Body of pancreas (tissue), 4 donors: ENCODE data around the gene SLC39A7. TPM values are rescaled to one million over a fixed set of nuclear protein-coding genes. Genes with fewer than 3 reads are reported as not detected.

Source experiments
- ATAC-seq: fragments of 150-250 bp; one replicate; pipeline ENCODE4 v1.9.1; 2016
- DNase-seq, 4 donors: peaks; one replicate each; pipeline ENCODE4 v3.0.0-alpha.2; 2019
- H3K27ac ChIP-seq, 4 donors: fragments of 200-600 bp; sonication (generic); 1 replicate in 3 of 4; 2 replicates in 1 of 4; pipeline versions ENCODE4 v1.5.1 to v1.6.1; 2016 to 2019; ENCODE audit warnings: mild to moderate bottlenecking in 1 of 4, mixed read lengths in 1 of 4, moderate library complexity in 1 of 4
- H3K27me3 ChIP-seq, 2 donors: fragments of 200-600 bp; sonication (generic); one replicate each; pipeline ENCODE4 v1.6.0; 2016; ENCODE audit warnings: mild to moderate bottlenecking in 1 of 2
- H3K36me3 ChIP-seq, 2 donors: fragments of 200-600 bp; sonication (generic); replicated peaks in 1 of 2; 2 replicates each; pipeline ENCODE4 v1.5.1; 2016; ENCODE audit warnings: low read depth in 2 of 2; ENCODE audit not compliant: insufficient read depth in 1 of 2
- H3K4me1 ChIP-seq: fragments of 200-600 bp; sonication (generic); one replicate; pipeline ENCODE4 v1.6.0; 2016
- H3K4me3 ChIP-seq, 2 donors: fragments of 200-600 bp; sonication (generic); 1 replicate in 1 of 2; 2 replicates in 1 of 2; pipeline ENCODE4 v1.5.1; 2016 to 2019
- H3K9me3 ChIP-seq, 3 donors: fragments of 200-600 bp; sonication (generic); 1 replicate in 2 of 3; 2 replicates in 1 of 3; pipeline ENCODE4 v1.5.1; 2016
- CTCF ChIP-seq, 7 experiments: fragments of 450-650 bp in 4 of 7; fragments of 200-600 bp in 3 of 7; sonication (generic) in 3 of 7; IDR thresholded peaks; one replicate each; pipeline ENCODE4 v1.5.1; 2016 to 2019; ENCODE audit warnings: antibody characterized with exemption in 7 of 7
- POLR2A ChIP-seq, 3 donors: fragments of 450-650 bp; IDR thresholded peaks; one replicate each; pipeline ENCODE4 v1.6.1; 2016; ENCODE audit warnings: antibody characterized with exemption in 3 of 3, mild to moderate bottlenecking in 2 of 3
- WGBS, 2 donors: methylation state at CpG; one replicate each; pipeline ENCODE4 v1.1.5; 2017; 5-methylcytosine and 5-hydroxymethylcytosine counted together
- intact Hi-C: fragments of 100-400 bp; cut with DNase I; formaldehyde crosslinking; loops from one replicate; pipeline ENCODE4 v1.15.1; 2023
- total RNA-seq, 2 donors: library from RNA; depleted of rRNA; stranded (reverse); fragments of >200 nt; gene quantifications; one replicate each; pipeline ENCODE4 v1.1.0, GENCODE V29; 2016

The SLC39A7 gene
- total RNA-seq, 2 donors from 2014 or later: 57.3 to 67.9 TPM

- 60 to 77% methylated on average over 2 of the region's 2 CpGs for WGBS, 2 donors
- Histone ChIP-seq H3K4me1 (peaks cover 9% of the 10 kb centered on the region), H3K9me3 (peaks cover 0 to 5% (median 2%) of the 10 kb centered on the region in 3 donors), H3K27ac (no peak overlapping the region), H3K27me3 (no peaks in the 10 kb centered on the region), H3K36me3 (no peaks in the 10 kb centered on the region), H3K4me3 (no peak overlapping the region)
- TF ChIP-seq POLR2A (IDR thresholded peaks at IDR 0.05): no peak
- no peak for TF ChIP-seq CTCF (IDR thresholded peaks at IDR 0.05)
- intact Hi-C loops: no loop called here
- ATAC-seq (no peak), DNase-seq (no peak)
Measured at GRCh38 chr6:33156964-33157363, 43.7 kb upstream of the SLC39A7 start.

GRCh38 chr6:33160096-33160495 is 40.6 kb upstream of the SLC39A7 start:
- Histone ChIP-seq H3K9me3 (no peaks in the 10 kb centered on the region), H3K27ac (no peak overlapping the region), H3K4me1 (peaks cover 13% of the 10 kb centered on the region), H3K36me3 (no peaks in the 10 kb centered on the region), H3K4me3 (no peak overlapping the region), H3K27me3 (no peaks in the 10 kb centered on the region)
- ATAC-seq: no peak
- no peak for TF ChIP-seq POLR2A (IDR thresholded peaks at IDR 0.05)
- TF ChIP-seq CTCF (IDR thresholded peaks at IDR 0.05): no peak
- WGBS, 2 donors: 81 to 86% methylated on average over 11 of the region's 11 CpGs
- no peak for DNase-seq
- intact Hi-C loops: loop anchor here (5.0 kb wide), 1 partner anchor 87 kb away; no protein-coding TSS in a partner anchor

GRCh38 chr6:33160728-33161344 is 39.8 kb upstream of the SLC39A7 start:
- 31 to 38% methylated on average over 12 to 13 of the region's 13 CpGs for WGBS, 2 donors

GRCh38 chr6:33161354-33162331 is 39.0 kb upstream of the SLC39A7 start:
- H3K27ac ChIP-seq: peak overlapping the region in 2 of 4 donors; percentile 34 to 36
- ATAC-seq: peak; percentile 93
- H3K9me3 ChIP-seq: no peaks in the 10 kb centered on the region
- intact Hi-C loops: loop anchor here (5.0 kb wide), 1 partner anchor 86 kb away; no protein-coding TSS in a partner anchor
- DNase-seq: peak; percentile 76 to 81 (median 78)
- H3K36me3 ChIP-seq: no peaks in the 10 kb centered on the region
- no peaks in the 10 kb centered on the region for H3K27me3 ChIP-seq
- 6 to 20% methylated on average over 13 to 53 of the region's 58 CpGs for WGBS, 2 donors
- peaks cover 13% of the 10 kb centered on the region for H3K4me1 ChIP-seq
- peak overlapping the region; percentile 9 to 33 for H3K4me3 ChIP-seq
- TF ChIP-seq POLR2A (IDR thresholded peaks at IDR 0.05): no peak
- TF ChIP-seq CTCF (IDR thresholded peaks at IDR 0.05): peak; percentile 89 to 98 (median 94)

More at GRCh38 chr6:33160728-33161344, 39.8 kb upstream of the SLC39A7 start:
- Histone ChIP-seq H3K4me1 (peaks cover 13% of the 10 kb centered on the region), H3K9me3 (no peaks in the 10 kb centered on the region), H3K4me3 (no peak overlapping the region), H3K36me3 (no peaks in the 10 kb centered on the region), H3K27me3 (no peaks in the 10 kb centered on the region), H3K27ac (no peak overlapping the region)
- intact Hi-C loops: loop anchor here (5.0 kb wide), 1 partner anchor 86 kb away; no protein-coding TSS in a partner anchor
- ATAC-seq: no peak
- peak in 3 of 4 donors; percentile 18 to 36 (median 31) for DNase-seq
- TF ChIP-seq POLR2A (IDR thresholded peaks at IDR 0.05) (no peak), CTCF (IDR thresholded peaks at IDR 0.05) (no peak)
